Keratinocyte (primary cell): ENCODE results near the gene TMEM187.

ENCODE experiments used
- EZH2 ChIP-seq: IDR thresholded peaks from one replicate; pipeline ENCODE4 v1.6.1; 2012; ENCODE audit warnings: inconsistent platforms, mild to moderate bottlenecking, low read length, moderate library complexity
- TF ChIP-seq, protein P1 (sequence below), 3 experiments: IDR thresholded peaks in 1 of 3; conservative IDR thresholded peaks in 1 of 3; optimal IDR thresholded peaks in 1 of 3; 2 replicates in 2 of 3; 3 replicates in 1 of 3; pipeline versions ENCODE3 to v1.5.1; 2011; ENCODE audit warnings: low read length in 3 of 3, mild to moderate bottlenecking in 3 of 3, moderate library complexity in 2 of 3, control low read depth in 1 of 3, inconsistent platforms in 1 of 3; ENCODE audit not compliant: insufficient read depth in 2 of 3; ENCODE audit errors: extremely low read depth in 1 of 3

DNA sequence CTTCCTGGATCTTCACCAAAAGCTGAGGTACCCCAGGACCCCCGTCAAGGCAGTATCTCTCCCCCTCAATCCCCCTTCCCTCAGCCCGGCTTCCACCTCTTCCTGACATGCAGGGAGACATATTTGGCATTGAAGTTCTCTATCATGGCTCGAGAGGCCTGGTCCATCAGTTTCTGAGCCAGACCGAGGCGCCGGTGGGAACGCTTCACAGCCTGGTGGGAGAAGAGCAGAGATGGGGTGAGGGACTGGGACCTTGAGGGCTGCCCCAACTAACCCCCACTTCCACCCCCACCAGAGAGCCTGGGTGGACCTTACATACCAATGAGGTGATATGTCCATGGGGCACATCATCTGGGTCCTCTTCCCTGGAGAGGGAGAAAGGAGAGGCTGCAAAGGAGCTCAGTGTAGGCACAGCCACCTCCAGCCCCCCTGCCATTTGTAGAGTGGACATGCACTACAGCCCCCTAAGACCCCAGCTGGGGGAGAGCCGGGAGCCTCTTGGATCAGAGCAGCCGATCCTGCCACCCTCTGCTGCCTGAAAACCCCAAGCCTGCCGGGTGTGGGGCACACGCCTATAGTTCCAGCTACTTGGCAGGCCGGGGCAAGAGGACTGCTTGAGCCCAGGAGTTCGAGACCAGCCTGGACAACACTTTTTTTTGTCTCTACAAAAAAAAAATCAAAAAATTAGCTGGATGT, 40.2 kb upstream of the TMEM187 start:
- TF ChIP-seq, protein P1, sequence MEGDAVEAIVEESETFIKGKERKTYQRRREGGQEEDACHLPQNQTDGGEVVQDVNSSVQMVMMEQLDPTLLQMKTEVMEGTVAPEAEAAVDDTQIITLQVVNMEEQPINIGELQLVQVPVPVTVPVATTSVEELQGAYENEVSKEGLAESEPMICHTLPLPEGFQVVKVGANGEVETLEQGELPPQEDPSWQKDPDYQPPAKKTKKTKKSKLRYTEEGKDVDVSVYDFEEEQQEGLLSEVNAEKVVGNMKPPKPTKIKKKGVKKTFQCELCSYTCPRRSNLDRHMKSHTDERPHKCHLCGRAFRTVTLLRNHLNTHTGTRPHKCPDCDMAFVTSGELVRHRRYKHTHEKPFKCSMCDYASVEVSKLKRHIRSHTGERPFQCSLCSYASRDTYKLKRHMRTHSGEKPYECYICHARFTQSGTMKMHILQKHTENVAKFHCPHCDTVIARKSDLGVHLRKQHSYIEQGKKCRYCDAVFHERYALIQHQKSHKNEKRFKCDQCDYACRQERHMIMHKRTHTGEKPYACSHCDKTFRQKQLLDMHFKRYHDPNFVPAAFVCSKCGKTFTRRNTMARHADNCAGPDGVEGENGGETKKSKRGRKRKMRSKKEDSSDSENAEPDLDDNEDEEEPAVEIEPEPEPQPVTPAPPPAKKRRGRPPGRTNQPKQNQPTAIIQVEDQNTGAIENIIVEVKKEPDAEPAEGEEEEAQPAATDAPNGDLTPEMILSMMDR (optimal IDR thresholded peaks at IDR 0.05 in 1 of 3, IDR thresholded peaks at IDR 0.05 in 1 of 3, conservative IDR thresholded peaks at IDR 0.05 in 1 of 3; ENCODE audit: extremely low read depth in 1 of 3, insufficient read depth in 2 of 3, low read length in 3 of 3): no peak
- TF ChIP-seq EZH2: no peak
